Activated CD8-positive, alpha-beta memory T cell treated with anti-CD3 and anti-CD28 coated beads, Interleukin-2, amount 50 U/mL, for 48 hours (primary cell): Measurements from ENCODE around the gene SCN7A.
"Not testable (repeated sequence)": the region's sequence is repeated elsewhere in the genome, so short reads cannot be mapped to it uniquely, and the experiment has no call there.

Source experiments
- DNase-seq: peaks from one replicate; pipeline ENCODE4 v3.0.0-alpha.2; 2020

Gene SCN7A

GRCh38 chr2:166393008-166393407, 101.0 kb downstream of the SCN7A start:
- DNase-seq: no peak

GRCh38 chr2:166388481-166389070, 105.5 kb downstream of the SCN7A start:
- DNase-seq: no peak

- DNase-seq: no peak
Observed at GRCh38 chr2:166385313-166385712, 108.7 kb downstream of the SCN7A start.

DNA sequence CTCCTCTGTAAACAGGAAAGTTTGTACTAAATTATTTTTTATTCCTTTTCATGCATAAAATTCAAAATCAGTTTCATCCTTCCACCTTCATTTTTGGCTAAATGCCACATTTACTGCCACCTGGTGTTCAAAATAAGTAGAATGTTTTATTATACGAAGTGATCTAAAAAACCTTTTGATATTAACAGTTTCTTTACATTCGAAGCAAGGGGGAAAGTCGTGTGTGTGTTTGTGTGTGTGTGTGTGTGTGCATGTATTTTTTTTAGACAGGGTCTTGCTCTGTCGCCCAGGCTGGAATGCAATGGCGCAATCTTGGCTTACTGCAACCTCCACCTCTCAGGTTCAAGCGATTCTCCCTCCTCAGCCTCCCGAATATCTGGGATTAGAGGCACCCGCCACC, 109.3 kb downstream of the SCN7A start:
- DNase-seq: no peak

DNA sequence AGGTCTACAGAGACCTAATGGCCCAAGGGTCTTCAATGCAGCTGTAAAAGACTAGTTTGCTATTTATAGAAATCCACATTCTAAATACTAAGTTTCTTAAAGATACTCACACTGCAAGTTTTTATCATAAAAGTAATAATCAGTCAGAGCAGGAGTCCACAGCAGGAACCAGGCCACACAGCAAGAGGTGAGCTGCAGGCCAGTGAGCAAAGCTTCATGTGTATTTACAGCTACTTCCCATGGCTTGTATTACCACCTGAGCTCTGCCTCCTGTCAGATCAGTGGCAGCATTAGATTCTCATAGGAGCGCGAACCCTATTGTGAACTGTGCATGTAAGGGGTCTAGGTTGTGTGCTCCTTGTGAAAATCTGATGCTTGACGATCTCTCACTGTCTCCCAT, 111.6 kb downstream of the SCN7A start:
- DNase-seq: no peak

DNA sequence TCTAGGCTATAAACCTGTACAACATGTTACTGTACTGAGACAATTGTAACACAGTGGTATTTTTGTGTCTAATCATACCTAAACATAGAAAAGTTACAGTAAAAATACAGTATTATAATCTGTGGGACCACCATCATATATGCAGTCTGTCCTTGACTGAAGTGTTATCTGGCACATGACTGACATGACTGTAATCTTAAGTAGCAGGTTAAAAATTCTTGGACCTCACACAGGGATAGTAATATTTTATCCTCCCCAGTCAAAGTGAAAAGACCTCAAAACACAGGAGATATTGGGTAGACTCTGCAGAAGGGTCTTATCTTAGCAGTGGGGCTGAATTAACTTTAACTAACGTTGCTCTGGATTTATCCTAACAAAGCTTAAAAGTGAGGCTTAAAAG, 113.4 kb downstream of the SCN7A start:
- DNase-seq: no peak

GRCh38 chr2:166376873-166377272, 117.2 kb downstream of the SCN7A start:
- DNase-seq: no peak

DNA sequence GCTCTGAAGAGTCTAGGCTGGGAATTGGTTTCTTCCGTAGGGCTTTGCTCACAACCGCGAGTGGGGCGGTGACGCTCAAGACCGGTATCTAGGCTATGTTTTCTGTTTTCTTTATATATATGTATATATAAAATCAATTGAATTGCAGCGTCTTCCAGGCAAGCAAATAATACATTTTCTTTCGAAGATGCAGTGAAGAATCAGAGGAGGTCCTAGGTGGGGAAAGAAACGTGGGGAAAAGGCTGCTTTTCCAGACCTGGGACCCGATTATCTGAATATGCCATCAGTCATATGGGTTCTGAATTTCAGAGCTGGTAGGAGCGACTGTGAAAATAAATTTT, 117.6 kb downstream of the SCN7A start:
- no peak for DNase-seq

- peak; percentile 53 for DNase-seq
Observed at GRCh38 chr2:166375736-166376487, 118.1 kb downstream of the SCN7A start, which contains the start of gene SCN9A. Gene SCN9A (minus strand): TSS chr2:166375944. CDS start chr2:166311756, 64,188 bp downstream.

- no peak for DNase-seq
Observed at GRCh38 chr2:166375195-166375735, 118.8 kb downstream of the SCN7A start.

DNA sequence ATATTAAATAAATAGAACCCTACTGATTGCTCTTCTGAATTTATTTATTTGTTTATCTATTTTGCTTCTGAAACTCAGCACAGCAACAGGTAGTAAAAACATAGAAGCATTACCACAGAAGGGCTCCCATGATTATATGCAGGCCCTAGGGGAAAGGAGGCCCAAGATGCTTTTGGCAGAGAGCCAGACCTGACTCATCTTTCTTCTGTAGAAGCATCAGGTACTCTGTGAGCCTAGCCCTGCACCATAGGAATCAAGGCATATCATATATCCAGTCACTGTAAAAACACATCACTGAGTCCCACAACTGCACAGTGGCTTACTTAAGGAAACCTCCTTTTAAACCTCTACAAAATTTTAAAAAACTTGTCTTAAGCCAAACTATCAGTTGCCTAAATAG, 120.1 kb downstream of the SCN7A start:
- DNase-seq: no peak

GRCh38 chr2:166373539-166373938, 120.5 kb downstream of the SCN7A start:
- no peak for DNase-seq

DNA sequence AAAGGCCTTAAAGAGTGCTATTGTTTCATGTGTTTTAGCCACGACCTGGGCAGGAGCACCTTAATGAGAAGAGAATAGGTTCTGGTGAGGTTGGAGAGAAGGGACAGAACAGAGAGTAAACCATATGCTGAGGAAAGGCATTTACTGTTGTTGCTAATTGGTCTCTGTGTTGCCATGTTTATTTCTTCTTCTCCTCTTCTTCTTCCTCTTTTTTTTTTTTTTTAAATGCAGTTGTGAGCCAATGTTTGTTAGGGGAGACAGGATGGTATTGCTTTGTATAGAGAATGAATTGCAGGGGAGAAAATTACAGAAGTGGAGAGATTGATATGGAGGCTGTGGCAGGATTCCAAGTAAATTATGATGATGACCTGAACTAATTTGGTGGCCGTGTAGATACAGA, 120.9 kb downstream of the SCN7A start:
- no peak for DNase-seq

- DNase-seq: no peak
Observed at GRCh38 chr2:166372046-166372445, 122.0 kb downstream of the SCN7A start.

- DNase-seq: no peak
Observed at GRCh38 chr2:166365803-166366420, 128.1 kb downstream of the SCN7A start.

GRCh38 chr2:166365239-166365638, 128.8 kb downstream of the SCN7A start:
- no peak for DNase-seq

GRCh38 chr2:166364476-166365161, 129.4 kb downstream of the SCN7A start:
- DNase-seq: no peak

DNA sequence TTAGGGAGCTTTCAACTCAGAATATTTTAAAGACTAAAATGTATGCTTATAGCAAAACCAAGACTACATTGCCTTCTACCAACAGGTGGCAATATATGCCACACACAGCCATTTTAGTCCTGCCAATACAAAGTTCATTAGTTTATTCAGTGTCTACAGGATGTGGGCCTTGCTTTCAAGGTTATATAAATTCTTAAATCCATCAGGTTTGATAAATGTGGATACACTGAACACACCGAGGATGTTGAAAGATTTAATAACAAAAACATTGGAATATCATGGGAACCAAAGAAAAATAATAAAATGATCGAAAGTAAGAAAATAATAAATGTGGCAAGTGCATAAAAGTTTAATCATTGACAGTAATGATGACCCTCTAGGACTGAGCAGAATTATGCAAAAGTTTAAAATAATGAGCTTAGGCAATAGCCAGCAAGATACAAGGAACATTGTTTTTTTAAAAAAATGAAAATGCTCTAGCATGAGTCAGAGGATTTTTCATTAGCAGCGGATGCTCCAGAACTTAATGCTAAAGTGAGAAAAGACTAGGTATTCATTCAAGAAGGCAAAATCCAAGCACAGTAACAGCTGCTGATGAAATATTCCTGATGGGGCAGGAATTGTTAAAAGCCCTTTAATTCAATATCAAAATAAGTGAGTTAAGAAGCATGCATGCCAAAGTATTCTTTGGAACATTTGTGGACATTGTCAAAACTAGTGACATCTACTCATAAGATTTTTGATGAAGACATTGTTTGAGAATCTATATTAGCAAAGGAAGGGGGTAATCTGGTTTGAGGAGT, 132.5 kb downstream of the SCN7A start:
- no peak for DNase-seq

- DNase-seq: no peak
Observed at GRCh38 chr2:166360906-166361305, 133.1 kb downstream of the SCN7A start.

DNA sequence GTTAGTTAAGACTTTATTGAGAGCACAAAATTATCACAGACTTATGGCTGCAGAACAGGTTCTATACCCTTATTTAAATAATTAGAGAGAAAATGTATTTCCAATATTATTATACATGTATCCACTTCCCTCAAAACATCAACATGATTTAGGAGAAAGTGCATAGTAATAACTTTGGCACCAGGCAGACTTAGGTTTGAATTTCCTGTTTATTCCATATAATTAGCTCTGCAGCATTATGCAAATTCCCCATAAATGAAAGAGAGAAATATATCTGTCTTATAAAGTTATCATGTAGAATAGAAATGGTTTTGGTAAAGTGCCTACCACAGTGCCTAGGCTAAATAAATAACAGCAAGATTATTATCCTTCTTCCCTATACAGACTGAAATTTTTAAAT, 133.6 kb downstream of the SCN7A start:
- DNase-seq: no peak

GRCh38 chr2:166357950-166358321, 136.1 kb downstream of the SCN7A start:
- not testable (repeated sequence) for DNase-seq

DNA sequence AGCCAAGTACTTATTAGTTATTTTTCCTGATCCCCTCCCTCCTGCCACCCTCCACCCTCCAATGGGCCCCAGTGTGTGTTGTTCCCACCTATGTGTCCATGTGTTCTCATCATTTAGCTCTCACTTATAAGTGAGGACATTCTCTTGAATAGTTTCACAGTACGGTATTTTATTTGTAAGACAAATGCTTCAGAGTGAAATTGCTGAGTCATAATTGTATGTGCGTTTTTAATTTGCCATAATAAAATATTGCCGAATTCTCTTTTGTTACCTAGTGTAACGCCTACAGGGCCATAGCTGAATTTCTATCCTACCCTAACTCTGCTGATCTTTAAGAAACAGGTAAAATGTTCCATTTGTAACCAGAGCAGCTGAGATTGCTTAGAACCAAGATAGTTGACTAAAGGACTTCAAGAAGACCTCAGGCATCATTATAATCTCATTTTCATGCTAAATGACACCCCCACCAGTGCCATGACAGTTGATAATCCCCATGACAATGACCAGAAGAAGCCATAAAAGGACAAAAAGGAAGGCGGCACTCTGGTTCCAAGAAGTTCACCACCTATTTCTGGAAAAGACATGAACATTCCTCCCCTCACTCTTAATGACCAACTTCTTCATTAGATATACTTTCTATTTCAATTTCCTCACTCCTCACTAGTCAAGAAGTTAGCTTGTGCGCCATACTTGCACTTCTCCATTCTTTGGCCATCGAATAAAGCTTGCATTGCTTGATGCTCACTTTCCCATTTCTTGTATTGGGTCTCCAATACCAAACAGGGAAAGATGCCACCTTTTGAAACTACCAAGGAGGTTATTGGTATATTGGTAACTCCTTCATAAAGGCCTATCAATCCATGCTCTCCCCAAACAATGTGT, 136.7 kb downstream of the SCN7A start:
- no peak for DNase-seq
